Subcutaneous abdominal adipose tissue (tissue), 5 donors: ENCODE data around the gene C16orf90.
"Not testable (repeated sequence)": the region's sequence is repeated elsewhere in the genome, so short reads cannot be mapped to it uniquely, and the experiment has no call there.

Source experiments
- H3K27ac ChIP-seq: one replicate; pipeline ENCODE4 v1.7.0; 2013; ENCODE audit warnings: low read depth, mild to moderate bottlenecking, inconsistent platforms, low read length, moderate library complexity
- H3K27me3 ChIP-seq, 5 donors: one replicate each; pipeline ENCODE4 v1.7.0; 2013; ENCODE audit warnings: low read length in 5 of 5, inconsistent platforms in 1 of 5; ENCODE audit not compliant: control insufficient read depth in 5 of 5, insufficient read depth in 4 of 5
- H3K36me3 ChIP-seq, 5 donors: one replicate each; pipeline ENCODE4 v1.7.0; 2013; ENCODE audit warnings: low read length in 5 of 5; ENCODE audit not compliant: control insufficient read depth in 5 of 5, insufficient read depth in 5 of 5
- H3K4me1 ChIP-seq, 5 donors: one replicate each; pipeline ENCODE4 v1.7.0; 2013; ENCODE audit warnings: low read length in 5 of 5, mild to moderate bottlenecking in 3 of 5, moderate library complexity in 1 of 5; ENCODE audit not compliant: control insufficient read depth in 5 of 5, insufficient read depth in 5 of 5
- H3K4me3 ChIP-seq, 5 donors: one replicate each; pipeline ENCODE4 v1.7.0; 2013; ENCODE audit warnings: low read length in 5 of 5, low read depth in 1 of 5
- H3K9ac ChIP-seq, 5 donors: one replicate each; pipeline ENCODE4 v1.7.0; 2013; ENCODE audit warnings: low read length in 5 of 5, mild to moderate bottlenecking in 4 of 5, moderate library complexity in 3 of 5
- H3K9me3 ChIP-seq, 5 donors: one replicate each; pipeline ENCODE4 v1.7.0; 2013; ENCODE audit warnings: low read length in 5 of 5; ENCODE audit not compliant: control insufficient read depth in 5 of 5
- donor health status: healthy.
- donor health status: healthy.
- donor health status: healthy.
- donor health status: healthy.
- donor health status: healthy.

The C16orf90 gene

DNA sequence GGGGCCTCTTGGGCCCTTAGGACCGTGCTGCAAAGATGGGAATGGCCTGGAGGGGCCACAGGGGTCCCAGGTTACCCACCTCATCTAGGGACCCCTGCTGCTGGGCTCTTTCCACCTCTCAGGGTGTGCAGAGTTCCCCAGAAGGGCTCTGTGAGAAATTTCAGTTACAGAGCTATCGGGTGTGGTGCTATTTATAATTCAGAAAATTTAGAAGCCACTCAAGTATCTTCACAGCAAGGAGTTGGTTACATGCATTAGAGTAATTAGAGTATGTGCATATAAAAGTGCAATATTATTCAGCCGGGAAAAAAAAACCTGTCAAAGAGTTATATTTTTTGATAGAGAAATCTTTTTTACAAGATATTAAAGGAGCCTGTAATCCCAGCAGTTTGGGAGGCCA lies 18.9 kb downstream of the C16orf90 start:
- peaks cover 0 to 47% (median 28%) of the 10 kb centered on the region in 5 donors for H3K36me3 ChIP-seq
- H3K4me1 ChIP-seq: no peaks in the 10 kb centered on the region
- no peak overlapping the region for H3K9ac ChIP-seq
- H3K9me3 ChIP-seq: no peaks in the 10 kb centered on the region
- H3K27ac ChIP-seq: no peak overlapping the region
- H3K27me3 ChIP-seq: no peaks in the 10 kb centered on the region
- no peak overlapping the region for H3K4me3 ChIP-seq

DNA sequence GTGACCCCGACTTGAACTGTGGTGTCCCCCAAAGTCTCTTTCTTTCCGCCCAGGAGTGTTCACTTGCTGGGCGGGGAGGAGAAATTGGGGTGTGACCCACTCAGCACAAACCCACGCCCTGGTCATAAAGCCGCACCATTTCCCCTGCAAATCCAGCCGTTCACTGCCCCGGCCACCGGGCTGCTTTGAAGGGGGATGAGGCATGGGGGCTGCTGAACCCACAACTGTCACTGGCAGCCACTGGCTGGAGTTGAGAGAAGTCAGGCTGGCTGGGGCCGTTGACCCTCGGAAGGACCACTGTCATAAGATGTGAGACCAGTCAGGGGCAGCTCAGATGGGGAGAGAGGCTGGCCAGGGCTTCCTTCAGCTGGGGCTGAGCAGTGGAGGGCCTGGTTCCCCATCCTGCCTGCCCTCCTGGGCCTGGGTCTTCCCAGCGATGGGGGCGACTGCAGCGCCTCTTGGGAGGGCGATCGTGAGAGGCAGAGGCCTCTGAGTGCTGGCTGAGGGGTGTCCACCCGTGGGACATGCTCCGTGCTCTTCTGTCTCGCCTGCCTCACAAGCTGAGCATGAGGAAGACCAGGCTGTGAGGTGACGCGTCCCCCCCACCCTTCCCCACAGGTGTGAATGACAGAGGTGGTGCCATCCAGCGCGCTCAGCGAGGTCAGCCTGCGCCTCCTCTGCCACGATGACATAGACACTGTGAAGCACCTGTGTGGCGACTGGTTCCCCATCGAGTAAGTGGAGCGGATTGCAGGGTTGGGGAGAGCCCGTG lies 19.5 kb downstream of the C16orf90 start:
- no peak overlapping the region for H3K9ac ChIP-seq
- H3K4me1 ChIP-seq: no peaks in the 10 kb centered on the region
- no peak overlapping the region for H3K27ac ChIP-seq
- no peaks in the 10 kb centered on the region for H3K9me3 ChIP-seq
- no peaks in the 10 kb centered on the region for H3K27me3 ChIP-seq
- H3K4me3 ChIP-seq: no peak overlapping the region
- H3K36me3 ChIP-seq: peaks cover 0 to 41% (median 22%) of the 10 kb centered on the region in 5 donors

DNA sequence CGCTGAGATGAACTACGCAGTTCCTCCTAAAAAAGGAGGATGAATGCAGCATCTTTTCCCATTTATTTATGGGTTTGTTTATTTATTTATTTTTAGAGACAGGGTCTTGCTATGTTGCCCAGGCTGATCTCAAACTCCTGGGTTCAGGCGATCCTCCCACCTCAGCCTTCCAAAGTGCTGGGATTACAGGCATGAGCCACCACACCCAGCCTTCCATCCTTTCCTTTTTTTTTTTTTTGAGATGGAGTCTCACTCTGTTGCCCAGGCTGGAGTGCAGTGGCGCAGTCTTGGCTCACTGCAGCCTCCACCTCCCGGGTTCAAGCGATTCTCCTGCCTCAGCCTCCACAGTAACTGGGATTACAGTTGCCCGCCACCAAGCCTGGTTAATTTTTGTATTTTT lies 20.4 kb downstream of the C16orf90 start:
- H3K9ac ChIP-seq, H3K27me3 ChIP-seq, H3K4me3 ChIP-seq, H3K9me3 ChIP-seq, H3K4me1 ChIP-seq, H3K27ac ChIP-seq: not testable (repeated sequence)
- H3K36me3 ChIP-seq: peaks cover 0 to 40% (median 20%) of the 10 kb centered on the region in 5 donors

DNA sequence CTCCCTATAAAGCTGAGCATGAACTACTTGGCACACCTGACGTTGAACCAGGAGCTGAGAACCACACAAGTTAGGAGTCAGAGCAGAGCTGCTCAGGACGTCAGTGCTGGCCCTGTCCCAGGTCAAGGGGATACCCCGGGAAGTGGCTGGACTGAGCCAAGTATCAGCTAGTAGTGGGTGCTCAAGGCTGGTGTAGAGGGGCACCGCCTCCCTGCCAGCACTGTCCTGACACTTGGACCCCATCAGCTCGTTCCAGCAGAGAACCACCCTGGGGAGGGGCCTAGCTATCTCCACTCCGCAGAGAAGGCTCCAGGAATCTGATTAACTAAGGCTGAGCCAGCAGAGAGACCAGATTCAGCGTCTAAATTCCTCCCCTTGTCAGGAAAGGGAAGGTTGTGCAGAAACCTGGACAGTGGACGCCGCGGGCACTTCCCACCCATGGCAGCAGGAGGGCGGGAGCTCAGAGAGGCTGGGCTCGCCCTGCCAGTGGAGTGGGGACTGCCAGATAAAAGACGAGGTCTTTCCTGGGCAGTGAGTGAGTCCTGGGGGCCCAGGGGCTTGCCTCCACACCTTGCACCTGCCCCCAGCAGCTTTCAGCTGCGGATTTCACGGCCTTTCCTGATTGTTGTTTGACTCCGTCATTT lies 21.0 kb downstream of the C16orf90 start:
- H3K9me3 ChIP-seq: no peaks in the 10 kb centered on the region
- peaks cover 0 to 36% (median 18%) of the 10 kb centered on the region in 5 donors for H3K36me3 ChIP-seq
- no peak overlapping the region for H3K27ac ChIP-seq
- H3K27me3 ChIP-seq: no peaks in the 10 kb centered on the region
- H3K4me1 ChIP-seq: peaks cover 0 to 6% (median 0%) of the 10 kb centered on the region in 5 donors
- no peak overlapping the region for H3K4me3 ChIP-seq
- H3K9ac ChIP-seq: no peak overlapping the region

DNA sequence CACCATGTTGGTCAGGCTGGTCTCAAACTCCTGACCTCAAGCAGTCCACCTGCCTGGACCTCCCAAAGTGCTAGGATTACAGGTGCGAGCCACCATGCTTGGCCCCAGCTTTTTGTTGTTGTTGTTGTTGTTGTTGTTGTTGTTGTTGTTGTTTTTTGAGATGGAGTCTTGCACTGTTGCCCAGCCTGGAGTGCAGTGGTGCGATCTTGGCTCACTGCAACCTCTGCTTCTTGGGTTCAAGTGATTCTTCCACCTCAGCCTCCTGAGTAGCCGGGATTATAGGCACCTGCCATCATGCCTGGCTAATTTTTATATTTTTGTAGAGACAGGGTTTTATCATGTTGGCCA lies 21.7 kb downstream of the C16orf90 start:
- H3K27me3 ChIP-seq, H3K9me3 ChIP-seq, H3K27ac ChIP-seq, H3K4me3 ChIP-seq, H3K9ac ChIP-seq: not testable (repeated sequence)
- H3K36me3 ChIP-seq: peaks cover 0 to 32% (median 14%) of the 10 kb centered on the region in 5 donors
- peaks cover 0 to 11% (median under 1%) of the 10 kb centered on the region in 5 donors for H3K4me1 ChIP-seq

DNA sequence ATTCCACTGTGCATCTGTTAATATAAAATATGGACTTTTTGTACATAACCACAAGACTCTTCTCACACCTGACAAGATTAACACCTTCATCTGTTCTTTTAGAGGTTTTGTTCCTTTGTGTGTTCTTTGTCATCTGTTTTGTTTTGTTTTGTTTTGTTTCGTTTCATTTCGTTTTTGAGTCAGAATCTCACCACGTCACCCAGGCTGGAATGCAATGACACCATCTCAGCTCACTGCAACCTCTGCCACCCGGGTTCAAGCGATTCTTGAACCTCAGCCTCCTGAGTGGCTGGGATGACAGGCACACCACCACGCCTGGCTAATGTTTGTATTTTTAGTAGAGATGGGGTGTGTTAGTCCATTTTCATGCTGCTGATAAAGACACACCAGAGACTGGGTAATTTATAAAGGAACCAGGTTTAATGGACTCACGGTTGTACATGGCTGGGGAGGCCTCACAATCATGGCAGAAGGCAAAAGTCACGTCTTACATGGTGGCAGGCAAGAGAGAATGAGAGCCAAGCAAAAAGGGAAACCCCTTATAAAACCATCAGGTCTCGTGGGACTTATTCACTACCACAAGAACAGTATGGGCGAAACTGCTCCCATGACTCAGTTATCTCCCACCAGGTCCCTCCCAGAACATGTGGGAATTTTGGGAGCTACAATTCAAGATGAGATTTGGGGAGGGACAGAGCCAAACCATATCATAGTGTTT lies 22.3 kb downstream of the C16orf90 start:
- Histone ChIP-seq H3K36me3 (peaks cover 0 to 26% (median 9%) of the 10 kb centered on the region in 5 donors), H3K9me3 (no peaks in the 10 kb centered on the region), H3K27me3 (no peaks in the 10 kb centered on the region), H3K27ac (no peak overlapping the region), H3K9ac (no peak overlapping the region), H3K4me3 (no peak overlapping the region), H3K4me1 (peaks cover 0 to 16% (median 4%) of the 10 kb centered on the region in 5 donors)

DNA sequence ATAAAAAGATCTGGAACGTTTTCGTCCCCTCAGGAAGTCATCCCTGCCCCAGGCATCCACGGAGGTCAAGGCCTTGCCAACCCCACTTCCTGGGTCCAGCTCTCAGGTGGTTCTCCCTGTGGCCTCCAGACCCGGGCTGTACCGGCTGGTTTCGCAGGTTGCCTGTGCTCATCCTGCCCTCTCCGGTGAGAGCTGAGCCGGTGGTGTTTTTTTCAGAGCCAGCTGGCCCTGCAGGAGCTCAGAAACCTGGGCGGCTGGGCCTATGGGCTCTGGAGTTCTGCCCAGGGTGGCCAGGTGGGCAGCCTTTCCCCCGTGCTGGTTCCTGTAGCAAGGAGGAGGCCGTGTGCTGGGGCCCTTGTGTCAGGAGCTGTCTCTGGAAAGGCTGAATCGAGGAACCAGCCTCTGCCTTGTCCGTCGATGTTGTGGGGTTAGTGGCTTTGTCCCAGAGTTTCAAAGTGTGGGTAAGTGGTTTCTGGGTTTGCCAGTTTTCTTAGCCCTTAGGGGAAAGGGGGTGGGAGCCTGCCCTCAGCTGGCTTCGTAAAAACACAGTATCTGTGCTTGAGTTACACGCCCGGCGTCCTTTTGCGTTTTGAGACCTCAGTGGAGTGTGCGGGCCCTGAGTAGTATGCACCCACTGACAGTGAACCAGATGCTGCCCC lies 23.6 kb downstream of the C16orf90 start:
- H3K9ac ChIP-seq: no peak overlapping the region
- H3K27me3 ChIP-seq: no peaks in the 10 kb centered on the region
- no peak overlapping the region for H3K4me3 ChIP-seq
- peaks cover 0 to 33% (median 10%) of the 10 kb centered on the region in 5 donors for H3K36me3 ChIP-seq
- no peak overlapping the region for H3K27ac ChIP-seq
- no peaks in the 10 kb centered on the region for H3K9me3 ChIP-seq
- H3K4me1 ChIP-seq: peaks cover 0 to 16% (median 5%) of the 10 kb centered on the region in 5 donors

DNA sequence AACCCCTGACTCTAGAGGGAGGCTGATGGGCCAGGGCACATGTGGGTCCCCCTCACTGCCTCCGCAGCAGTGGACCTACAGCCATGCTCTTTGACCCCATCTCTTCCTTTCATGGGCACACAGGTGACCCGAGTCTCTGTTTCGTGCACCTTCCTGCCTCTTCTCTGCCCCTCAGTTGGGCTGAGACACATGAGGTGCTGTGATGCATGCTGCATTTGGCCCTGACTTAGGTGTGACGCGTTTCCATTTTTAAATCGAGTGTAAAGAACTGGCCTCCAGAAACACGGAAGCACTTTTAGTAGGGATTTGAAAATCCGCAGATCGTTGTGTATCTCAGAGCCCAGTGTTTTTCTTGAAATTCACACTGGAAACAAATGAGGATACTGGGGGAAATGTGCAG lies 24.6 kb downstream of the C16orf90 start:
- Histone ChIP-seq H3K4me1 (peaks cover 0 to 16% (median 5%) of the 10 kb centered on the region in 5 donors), H3K27ac (no peak overlapping the region), H3K27me3 (no peaks in the 10 kb centered on the region), H3K4me3 (no peak overlapping the region), H3K9ac (no peak overlapping the region), H3K36me3 (peaks cover 0 to 35% (median 16%) of the 10 kb centered on the region in 5 donors), H3K9me3 (no peaks in the 10 kb centered on the region)

DNA sequence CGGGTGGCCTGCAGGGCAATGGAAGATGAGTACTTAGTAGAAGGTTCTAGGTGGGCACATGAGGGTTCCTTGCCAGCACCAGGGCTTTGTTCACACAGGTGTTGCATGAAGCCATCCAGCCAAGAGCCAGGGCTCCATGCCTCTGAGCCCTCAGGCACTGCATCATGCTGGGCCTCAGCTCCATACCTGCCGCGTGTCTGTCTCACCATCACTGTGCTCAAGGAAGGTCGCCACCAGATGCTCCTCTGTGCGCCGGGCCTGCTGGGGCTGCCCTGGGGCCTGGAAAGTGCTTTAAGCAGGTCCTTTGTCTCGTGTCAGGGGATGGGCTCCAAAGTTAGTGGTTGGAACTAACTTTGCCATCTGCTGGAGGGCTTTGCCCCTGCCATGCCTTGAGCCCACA lies 25.6 kb downstream of the C16orf90 start:
- no peak overlapping the region for H3K4me3 ChIP-seq
- H3K4me1 ChIP-seq: peaks cover 0 to 17% (median 6%) of the 10 kb centered on the region in 5 donors
- H3K36me3 ChIP-seq: peaks cover 0 to 37% (median 22%) of the 10 kb centered on the region in 5 donors
- no peaks in the 10 kb centered on the region for H3K27me3 ChIP-seq
- H3K9ac ChIP-seq: peak overlapping the region in 1 of 5 donors; percentile 23
- H3K27ac ChIP-seq: no peak overlapping the region
- no peaks in the 10 kb centered on the region for H3K9me3 ChIP-seq
